Thoracic aorta (tissue), 2 donors: ENCODE results near the gene SNCG. TPM values are rescaled to one million over a fixed set of nuclear protein-coding genes. Genes with fewer than 3 reads are reported as not detected.

ENCODE experiments used
- ATAC-seq: fragments of 150-250 bp; one replicate; pipeline ENCODE4 v1.8.0; 2017; ENCODE audit warnings: low read depth; ENCODE audit not compliant: insufficient number of reproducible peaks, low FRiP score
- DNase-seq: peaks from one replicate; pipeline ENCODE4 v3.0.0-alpha.2; 2020; ENCODE audit warnings: low spot score
- H3K27ac ChIP-seq, 2 donors: fragments of 200-600 bp; sonication (generic); 1 replicate in 1 of 2; 2 replicates in 1 of 2; pipeline ENCODE4 v1.5.1; 2016; ENCODE audit warnings: mild to moderate bottlenecking in 2 of 2, moderate library complexity in 2 of 2
- H3K27me3 ChIP-seq: fragments of 200-600 bp; sonication (generic); replicated peaks from 2 replicates; pipeline ENCODE4 v1.6.0; 2016; ENCODE audit warnings: mild to moderate bottlenecking; ENCODE audit not compliant: insufficient read depth
- H3K36me3 ChIP-seq: fragments of 200-600 bp; sonication (generic); one replicate; pipeline ENCODE4 v1.5.1; 2016
- H3K4me1 ChIP-seq, 2 donors: fragments of 200-600 bp; sonication (generic); 1 replicate in 1 of 2; 2 replicates in 1 of 2; pipeline versions ENCODE4 v1.5.1 to v1.6.0; 2016; ENCODE audit warnings: low read depth in 2 of 2, mild to moderate bottlenecking in 1 of 2; ENCODE audit not compliant: control insufficient read depth in 1 of 2
- H3K4me3 ChIP-seq: fragments of 200-600 bp; sonication (generic); 2 replicates; pipeline ENCODE4 v1.5.1; 2016; ENCODE audit warnings: mild to moderate bottlenecking
- H3K9me3 ChIP-seq: fragments of 200-600 bp; sonication (generic); 2 replicates; pipeline ENCODE4 v1.5.1; 2016
- CTCF ChIP-seq: fragments of 200-600 bp; sonication (generic); IDR thresholded peaks from one replicate; pipeline ENCODE4 v1.5.1; 2019; ENCODE audit warnings: antibody characterized with exemption
- total RNA-seq, 2 donors: library from RNA; depleted of rRNA; stranded (reverse); fragments of >200 nt; gene quantifications; one replicate each; pipeline versions ENCODE4 v1.1.0 to v1.2.3, GENCODE V29; 2016

SNCG gene
- total RNA-seq, 2 donors from 2014 or later: 50.9 to 167 TPM

- DNase-seq: no peak
- H3K4me3 ChIP-seq: peak overlapping the region; percentile 97
- no peaks in the 10 kb centered on the region for H3K27me3 ChIP-seq
- H3K9me3 ChIP-seq: no peaks in the 10 kb centered on the region
- no peaks in the 10 kb centered on the region for H3K36me3 ChIP-seq
- H3K27ac ChIP-seq: peak overlapping the region; percentile 100
- peaks cover 22 to 70% of the 10 kb centered on the region in 2 donors for H3K4me1 ChIP-seq
- TF ChIP-seq CTCF: no peak
- no peak for ATAC-seq
Measured at GRCh38 chr10:86967481-86967941, 9.1 kb downstream of the SNCG start.

GRCh38 chr10:86968271-86968993, 10.0 kb downstream of the SNCG start, which contains the start of gene ADIRF:
Gene ADIRF (plus strand): TSS chr10:86968482. CDS start chr10:86968545, 63 bp downstream.
- TF ChIP-seq CTCF: no peak
- Histone ChIP-seq H3K27ac (peak within 1 kb of the TSS; percentile 100), H3K27me3 (no peaks in the 10 kb centered on the region), H3K9me3 (no peaks in the 10 kb centered on the region), H3K36me3 (no peaks in the 10 kb centered on the region), H3K4me1 (peaks cover 24 to 72% of the 10 kb centered on the region in 2 donors), H3K4me3 (peak within 1 kb of the TSS; percentile 97)
- ATAC-seq (no peak), DNase-seq (no peak)

- Histone ChIP-seq H3K9me3 (no peaks in the 10 kb centered on the region), H3K36me3 (no peaks in the 10 kb centered on the region), H3K4me3 (peak overlapping the region; percentile 97), H3K27me3 (no peaks in the 10 kb centered on the region), H3K27ac (peak overlapping the region; percentile 100), H3K4me1 (peaks cover 24 to 68% of the 10 kb centered on the region in 2 donors)
- no peak for TF ChIP-seq CTCF
- ATAC-seq: no peak
- DNase-seq: no peak
Measured at GRCh38 chr10:86968994-86969355, 10.6 kb downstream of the SNCG start.

- DNase-seq: no peak
- no peak for TF ChIP-seq CTCF
- Histone ChIP-seq H3K36me3 (no peaks in the 10 kb centered on the region), H3K4me3 (peak overlapping the region; percentile 97), H3K9me3 (no peaks in the 10 kb centered on the region), H3K27ac (peak overlapping the region; percentile 100), H3K4me1 (peaks cover 24 to 63% of the 10 kb centered on the region in 2 donors), H3K27me3 (no peaks in the 10 kb centered on the region)
- no peak for ATAC-seq
Measured at GRCh38 chr10:86969421-86970041, 11.1 kb downstream of the SNCG start.

- peak; percentile 6 for ATAC-seq
- H3K4me1 ChIP-seq: peaks cover 24 to 57% of the 10 kb centered on the region in 2 donors
- no peaks in the 10 kb centered on the region for H3K27me3 ChIP-seq
- no peaks in the 10 kb centered on the region for H3K9me3 ChIP-seq
- peak overlapping the region; percentile 97 for H3K4me3 ChIP-seq
- no peak for TF ChIP-seq CTCF
- H3K36me3 ChIP-seq: no peaks in the 10 kb centered on the region
- peak overlapping the region; percentile 100 for H3K27ac ChIP-seq
- no peak for DNase-seq
Measured at GRCh38 chr10:86970162-86970981, 12.0 kb downstream of the SNCG start.
